Muscle of arm (tissue), 14 donors: ENCODE results near the gene CLCN3. TPM values are rescaled to one million over a fixed set of nuclear protein-coding genes. Genes with fewer than 3 reads are reported as not detected.
A peak's percentile ranks its signal among the peaks of the same experiment; 100 is the strongest.
"Not testable (repeated sequence)": the region's sequence is repeated elsewhere in the genome, so short reads cannot be mapped to it uniquely, and the experiment has no call there.

Source experiments
- DNase-seq: peaks from one replicate; pipeline ENCODE4 v3.0.0-alpha.2; 2013
- long read RNA-seq, 11 donors: transcript quantifications; one replicate each; lab custom pipeline, GENCODE V29; 2026
- polyA plus RNA-seq, 12 donors: library from polyadenylated mRNA; unstranded; fragments of 120-200 nt; gene quantifications; one replicate each; pipeline ENCODE4 v1.2.1, GENCODE V29; 2013; ENCODE audit not compliant: insufficient read length in 12 of 12

The CLCN3 gene
- 10 to 100 TPM in 11 of 12 donors, not detected in 1; 25.5 to 58.3 (median 38.6) TPM for polyA plus RNA-seq
- long read RNA-seq, donor 1, full-length matches to known transcripts: 6 of 29 reads
- long read RNA-seq, donor 1, partial matches to known transcripts: 23 of 29 reads
- long read RNA-seq, donor 1, other reads (novel, unspliced or antisense): 0 of 29 reads
- long read RNA-seq, donor 2, full-length matches to known transcripts: 5 of 133 reads
- long read RNA-seq, donor 2, partial matches to known transcripts: 88 of 133 reads
- long read RNA-seq, donor 2, other reads (novel, unspliced or antisense): 40 of 133 reads
- long read RNA-seq, donor 3, partial matches to known transcripts: 6 of 6 reads
- long read RNA-seq, donor 3, other reads (novel, unspliced or antisense): 0 of 6 reads
- long read RNA-seq, donor 4, full-length matches to known transcripts: 1 of 1 reads
- long read RNA-seq, donor 4, partial matches to known transcripts: 0 of 1 reads
- long read RNA-seq, donor 4, other reads (novel, unspliced or antisense): 0 of 1 reads
- long read RNA-seq, donor 5, full-length matches to known transcripts: 3 of 10 reads
- long read RNA-seq, donor 5, partial matches to known transcripts: 7 of 10 reads
- long read RNA-seq, donor 5, other reads (novel, unspliced or antisense): 0 of 10 reads
- long read RNA-seq, donor 6, partial matches to known transcripts: 6 of 6 reads
- long read RNA-seq, donor 6, other reads (novel, unspliced or antisense): 0 of 6 reads
- long read RNA-seq, donor 7, full-length matches to known transcripts: 2 of 2 reads
- long read RNA-seq, donor 7, partial matches to known transcripts: 0 of 2 reads
- long read RNA-seq, donor 7, other reads (novel, unspliced or antisense): 0 of 2 reads
- long read RNA-seq, donor 8, full-length matches to known transcripts: 5 of 116 reads
- long read RNA-seq, donor 8, partial matches to known transcripts: 83 of 116 reads
- long read RNA-seq, donor 8, other reads (novel, unspliced or antisense): 28 of 116 reads
- long read RNA-seq, donor 9, partial matches to known transcripts: 38 of 73 reads
- long read RNA-seq, donor 9, other reads (novel, unspliced or antisense): 35 of 73 reads
- long read RNA-seq, donor 10, full-length matches to known transcripts: 2 of 11 reads
- long read RNA-seq, donor 10, partial matches to known transcripts: 9 of 11 reads
- long read RNA-seq, donor 10, other reads (novel, unspliced or antisense): 0 of 11 reads
- long read RNA-seq, donor 11, full-length matches to known transcripts: 3 of 10 reads
- long read RNA-seq, donor 11, partial matches to known transcripts: 7 of 10 reads
- long read RNA-seq, donor 11, other reads (novel, unspliced or antisense): 0 of 10 reads

- peak; percentile 99 for DNase-seq
Measured at GRCh38 chr4:169619958-169620879, at the start of gene CLCN3. CLCN3 (plus strand) TSS chr4:169620578; CDS start chr4:169635929, 15,351 bp downstream.

GRCh38 chr4:169571012-169571411 lies 49.4 kb upstream of the CLCN3 start:
- DNase-seq: not testable (repeated sequence)

- no peak for DNase-seq
Measured at GRCh38 chr4:169571435-169571834, 48.9 kb upstream of the CLCN3 start.

GRCh38 chr4:169573889-169574288 lies 46.5 kb upstream of the CLCN3 start:
- DNase-seq: no peak

- no peak for DNase-seq
Measured at GRCh38 chr4:169582203-169582602, 38.2 kb upstream of the CLCN3 start.

GRCh38 chr4:169582706-169583105 lies 37.7 kb upstream of the CLCN3 start:
- no peak for DNase-seq

- no peak for DNase-seq
Measured at GRCh38 chr4:169583563-169583962, 36.8 kb upstream of the CLCN3 start.

- DNase-seq: no peak
Measured at GRCh38 chr4:169593050-169593560, 27.3 kb upstream of the CLCN3 start.

- DNase-seq: no peak
Measured at GRCh38 chr4:169594560-169595195, 25.7 kb upstream of the CLCN3 start.

- DNase-seq: no peak
Measured at GRCh38 chr4:169601016-169601771, 19.2 kb upstream of the CLCN3 start.

GRCh38 chr4:169603312-169603711 lies 17.1 kb upstream of the CLCN3 start:
- DNase-seq: no peak

- no peak for DNase-seq
Measured at GRCh38 chr4:169604131-169604900, 16.1 kb upstream of the CLCN3 start.

- no peak for DNase-seq
Measured at GRCh38 chr4:169604903-169605331, 15.5 kb upstream of the CLCN3 start.

- DNase-seq: no peak
Measured at GRCh38 chr4:169611157-169611556, 9.2 kb upstream of the CLCN3 start.

- DNase-seq: peak; percentile 92
Measured at GRCh38 chr4:169611991-169612870, 8.1 kb upstream of the CLCN3 start, which contains the start of gene NEK1. NEK1 (minus strand) TSS chr4:169612583; CDS start chr4:169602630, 9,953 bp downstream.

- DNase-seq: peak; percentile 72
Measured at GRCh38 chr4:169612871-169613859, 7.2 kb upstream of the CLCN3 start.
